H9 (cell line): ENCODE results near the gene AKR1E2. TPM values are rescaled to one million over a fixed set of nuclear protein-coding genes. Genes with fewer than 3 reads are reported as not detected.

ENCODE experiments used
- DNase-seq: peaks from one replicate; pipeline ENCODE4 v3.0.0-alpha.2; 2017
- H2AFZ ChIP-seq: one replicate; pipeline ENCODE4 v1.6.1; 2013; ENCODE audit warnings: mild to moderate bottlenecking, low read length, control low read depth, moderate library complexity
- H2AK5ac ChIP-seq: 2 replicates; pipeline ENCODE4 v1.6.1; 2013; ENCODE audit warnings: low read length, control low read depth, mixed read lengths; ENCODE audit not compliant: insufficient read length
- H2BK120ac ChIP-seq: one replicate; pipeline ENCODE4 v1.6.1; 2013; ENCODE audit warnings: low read depth, mild to moderate bottlenecking, low read length, control low read depth, inconsistent platforms; ENCODE audit not compliant: poor library complexity, severe bottlenecking
- H2BK12ac ChIP-seq: 2 replicates; pipeline ENCODE4 v1.6.1; 2013; ENCODE audit warnings: low read length, control low read depth, mixed read lengths, low read depth; ENCODE audit not compliant: insufficient read length
- H2BK15ac ChIP-seq: 2 replicates; pipeline ENCODE4 v1.6.1; 2013; ENCODE audit warnings: low read depth, low read length, control low read depth
- H2BK20ac ChIP-seq: one replicate; pipeline ENCODE4 v1.6.1; 2013; ENCODE audit warnings: low read depth, mild to moderate bottlenecking, low read length, control low read depth, inconsistent platforms; ENCODE audit not compliant: poor library complexity, severe bottlenecking
- H2BK5ac ChIP-seq: 2 replicates; pipeline ENCODE4 v1.6.1; 2013; ENCODE audit warnings: low read length, control low read depth, mixed read lengths; ENCODE audit not compliant: insufficient read length
- H3K14ac ChIP-seq: 2 replicates; pipeline ENCODE4 v1.6.1; 2013; ENCODE audit warnings: low read length, control low read depth; ENCODE audit not compliant: insufficient read depth
- H3K18ac ChIP-seq: 2 replicates; pipeline ENCODE4 v1.6.1; 2013; ENCODE audit warnings: low read depth, mild to moderate bottlenecking, mixed read lengths, low read length, control low read depth; ENCODE audit not compliant: insufficient read length
- H3K23ac ChIP-seq: 2 replicates; pipeline ENCODE4 v1.6.1; 2013; ENCODE audit warnings: low read length, control low read depth, mixed read lengths, low read depth; ENCODE audit not compliant: insufficient read length
- H3K23me2 ChIP-seq: 2 replicates; pipeline ENCODE4 v1.6.1; 2013; ENCODE audit warnings: low read depth, mild to moderate bottlenecking, mixed read lengths, low read length, control low read depth; ENCODE audit not compliant: insufficient read length, poor library complexity, severe bottlenecking
- H3K27ac ChIP-seq: 2 replicates; pipeline ENCODE4 v1.5.1; 2013; ENCODE audit warnings: low read length, control low read depth, mixed read lengths, low read depth; ENCODE audit not compliant: insufficient read length
- H3K27me3 ChIP-seq: 2 replicates; pipeline ENCODE4 v1.6.1; 2013; ENCODE audit warnings: low read length, control low read depth, inconsistent platforms; ENCODE audit not compliant: insufficient read depth
- H3K4ac ChIP-seq: 2 replicates; pipeline ENCODE4 v1.6.1; 2013; ENCODE audit warnings: low read depth, mild to moderate bottlenecking, control low read depth, inconsistent platforms, low read length, moderate library complexity
- H3K4me1 ChIP-seq: 2 replicates; pipeline ENCODE4 v1.6.1; 2013; ENCODE audit warnings: low read length, control low read depth, inconsistent platforms; ENCODE audit not compliant: insufficient read depth
- H3K4me2 ChIP-seq: 2 replicates; pipeline ENCODE4 v1.6.1; 2013; ENCODE audit warnings: low read length, control low read depth, mixed read lengths; ENCODE audit not compliant: insufficient read length, insufficient read depth
- H3K56ac ChIP-seq: 2 replicates; pipeline ENCODE4 v1.6.1; 2013; ENCODE audit warnings: low read depth, mild to moderate bottlenecking, mixed read lengths, low read length, control low read depth; ENCODE audit not compliant: insufficient read length
- H3K79me1 ChIP-seq: 2 replicates; pipeline ENCODE4 v1.6.1; 2013; ENCODE audit warnings: low read depth, mild to moderate bottlenecking, moderate library complexity, low read length, control low read depth, inconsistent platforms; ENCODE audit not compliant: insufficient read depth, poor library complexity, severe bottlenecking
- H3K79me2 ChIP-seq: 2 replicates; pipeline ENCODE4 v1.6.1; 2013; ENCODE audit warnings: low read length, control low read depth, inconsistent platforms; ENCODE audit not compliant: insufficient read depth
- H3K9ac ChIP-seq: 2 replicates; pipeline ENCODE4 v1.6.1; 2013; ENCODE audit warnings: low read length, control low read depth, mixed read lengths; ENCODE audit not compliant: insufficient read length; ENCODE audit errors: extremely low read depth
- H3K9me3 ChIP-seq: one replicate; pipeline ENCODE4 v1.6.1; 2013; ENCODE audit warnings: low read depth, low read length, inconsistent platforms; ENCODE audit not compliant: control insufficient read depth
- H3T11ph ChIP-seq: one replicate; pipeline ENCODE4 v1.6.1; 2013; ENCODE audit warnings: mild to moderate bottlenecking, low read length, control low read depth, inconsistent platforms
- H4K20me1 ChIP-seq: one replicate; pipeline ENCODE4 v1.6.1; 2013; ENCODE audit not compliant: control insufficient read depth, insufficient read length, insufficient read depth
- H4K5ac ChIP-seq: 2 replicates; pipeline ENCODE4 v1.6.1; 2013; ENCODE audit warnings: low read depth, mild to moderate bottlenecking, mixed read lengths, low read length, control low read depth; ENCODE audit not compliant: insufficient read length
- H4K8ac ChIP-seq: replicated peaks from 2 replicates; pipeline ENCODE4 v1.6.1; 2013; ENCODE audit warnings: low read length, control low read depth, mixed read lengths, low read depth; ENCODE audit not compliant: insufficient read length
- H4K91ac ChIP-seq: 2 replicates; pipeline ENCODE4 v1.6.1; 2013; ENCODE audit warnings: low read depth, mild to moderate bottlenecking, moderate library complexity, mixed read lengths, low read length, control low read depth; ENCODE audit not compliant: insufficient read length
- H3K27ac Mint-ChIP-seq, 3 experiments: 2 replicates in 2 of 3; 3 replicates in 1 of 3; pipeline ENCODE4 v1.8.0; 2020 to 2021; ENCODE audit warnings: mixed read lengths in 3 of 3, mild to moderate bottlenecking in 1 of 3, moderate library complexity in 1 of 3
- H3K27me3 Mint-ChIP-seq: 2 replicates; pipeline ENCODE4 v1.8.0; 2021; ENCODE audit warnings: low read depth, mild to moderate bottlenecking, moderate library complexity, mixed read lengths
- H3K36me3 Mint-ChIP-seq, 3 experiments: 2 replicates in 2 of 3; 3 replicates in 1 of 3; pipeline ENCODE4 v1.8.0; 2020 to 2021; ENCODE audit warnings: low read depth in 3 of 3, mixed read lengths in 3 of 3; ENCODE audit not compliant: insufficient read depth in 1 of 3
- H3K4me1 Mint-ChIP-seq, 2 experiments: 2 replicates each; pipeline ENCODE4 v1.8.0; 2020; ENCODE audit warnings: mixed read lengths in 2 of 2
- H3K4me3 Mint-ChIP-seq, 2 experiments: 2 replicates in 1 of 2; 3 replicates in 1 of 2; pipeline ENCODE4 v1.8.0; 2020 to 2021; ENCODE audit warnings: mild to moderate bottlenecking in 2 of 2, mixed read lengths in 2 of 2, moderate library complexity in 1 of 2
- H3K9me3 Mint-ChIP-seq, 2 experiments: 2 replicates in 1 of 2; 3 replicates in 1 of 2; pipeline ENCODE4 v1.8.0; 2020; ENCODE audit warnings: mild to moderate bottlenecking in 2 of 2, mixed read lengths in 2 of 2, moderate library complexity in 1 of 2
- CTCF ChIP-seq: fragments of 200-600 bp; sonication (generic); conservative IDR thresholded peaks from 3 replicates; pipeline ENCODE4 v1.8.0; 2021; ENCODE audit warnings: antibody characterized with exemption, mild to moderate bottlenecking
- WGBS: extraction: QIAGEN DNeasy Blood & Tissue Kit; methylation state at CpG from one replicate; pipeline ENCODE4 v1.1.7; 2013; ENCODE audit warnings: missing lambda C conversion rate, low lambda C conversion rate, mixed read lengths; ENCODE audit not compliant: insufficient read length; ENCODE audit errors: extremely low coverage; 5-methylcytosine and 5-hydroxymethylcytosine counted together
- total RNA-seq: library from RNA; stranded (reverse); gene quantifications from 2 replicates; pipeline ENCODE4 v1.2.1, GENCODE V29; 2021

The AKR1E2 gene
- total RNA-seq, 1 experiment from 2014 or later = 2.2 TPM

- Histone ChIP-seq H2AFZ (no peak overlapping the region), H4K20me1 (no peaks in the 10 kb centered on the region), H4K91ac (no peak overlapping the region), H3K18ac (no peak overlapping the region), H3K9me3 (no peaks in the 10 kb centered on the region), H2BK5ac (no peak overlapping the region), H2BK15ac (no peak overlapping the region), H3K79me1 (no peaks in the 10 kb centered on the region), H3K23ac (no peak overlapping the region), H4K8ac (no peak overlapping the region), H2AK5ac (no peak overlapping the region), H3K4me1 (no peaks in the 10 kb centered on the region), H3K27ac (no peak overlapping the region), H3K27me3 (no peaks in the 10 kb centered on the region), H3K79me2 (no peaks in the 10 kb centered on the region), H3K56ac (no peak overlapping the region), H2BK12ac (no peak overlapping the region), H2BK20ac (no peak overlapping the region), H3K4ac (no peak overlapping the region), H3T11ph (no peak overlapping the region), H2BK120ac (no peak overlapping the region), H3K9ac (no peak overlapping the region), H3K4me2 (no peak overlapping the region), H4K5ac (no peak overlapping the region), H3K14ac (no peak overlapping the region), H3K23me2 (no peaks in the 10 kb centered on the region)
- no peak for DNase-seq
- Mint-ChIP-seq H3K4me1 (peaks cover 0 to 6% of the 10 kb centered on the region in 2 experiments; a peak in 1 of 4 replicates), H3K36me3 (no peaks in the 10 kb centered on the region; a peak in 2 of 7 replicates), H3K27me3 (no peaks in the 10 kb centered on the region; the same call in none of the 2 replicates), H3K9me3 (peaks cover 1 to 42% of the 10 kb centered on the region in 2 experiments), H3K27ac (no peak overlapping the region), H3K4me3 (no peak overlapping the region)
- no peak for TF ChIP-seq CTCF
- no CpG with 5 or more reads among the region's 4 CpGs for WGBS
These were observed 16.9 kb upstream of the AKR1E2 start for GRCh38 chr10:4809156-4809555.
